GM23338 (cell line): ENCODE results near the gene CTDNEP1. TPM values are rescaled to one million over a fixed set of nuclear protein-coding genes. Genes with fewer than 3 reads are reported as not detected.

Source experiments
- ATAC-seq: fragments of 200-7000 bp; cut with Tn5 transposase; 3 replicates; pipeline ENCODE4 v1.9.1; 2020
- DNase-seq: peaks from one replicate; pipeline ENCODE4 v3.0.0-alpha.2; 2015; ENCODE audit warnings: low spot score
- H2AFZ ChIP-seq: fragments of 200-600 bp; sonication (generic); 2 replicates; pipeline ENCODE4 v1.8.0; 2016; ENCODE audit warnings: antibody characterized with exemption, mild to moderate bottlenecking, moderate library complexity
- H3F3A ChIP-seq: fragments of 200-600 bp; sonication (generic); replicated peaks from 2 replicates; pipeline ENCODE4 v1.8.0; 2017; ENCODE audit warnings: antibody characterized with exemption, mixed run types, low read depth
- H3K27ac ChIP-seq: fragments of 200-600 bp; sonication (generic); 2 replicates; pipeline ENCODE4 v1.6.1; 2016; ENCODE audit warnings: low read depth
- H3K27me3 ChIP-seq: fragments of 200-600 bp; sonication (generic); 2 replicates; pipeline ENCODE4 v1.8.0; 2016; ENCODE audit warnings: mild to moderate bottlenecking, mixed run types, moderate library complexity; ENCODE audit not compliant: insufficient read depth
- H3K36me3 ChIP-seq: fragments of 200-600 bp; sonication (generic); 2 replicates; pipeline ENCODE4 v1.8.0; 2016; ENCODE audit warnings: mild to moderate bottlenecking; ENCODE audit not compliant: insufficient read depth
- H3K4me1 ChIP-seq: fragments of 200-600 bp; sonication (generic); 2 replicates; pipeline ENCODE4 v1.8.0; 2016; ENCODE audit warnings: mild to moderate bottlenecking, moderate library complexity; ENCODE audit not compliant: insufficient read depth
- H3K4me2 ChIP-seq: fragments of 200-600 bp; sonication (generic); 2 replicates; pipeline ENCODE4 v1.7.1; 2017; ENCODE audit warnings: mixed run types
- H3K4me3 ChIP-seq: fragments of 200-600 bp; sonication (generic); 2 replicates; pipeline ENCODE4 v1.6.1; 2016; ENCODE audit warnings: mixed run types
- H3K79me2 ChIP-seq: fragments of 200-600 bp; sonication (generic); replicated peaks from 2 replicates; pipeline ENCODE4 v1.8.0; 2017; ENCODE audit warnings: mild to moderate bottlenecking; ENCODE audit not compliant: insufficient read depth
- H3K9me2 ChIP-seq: fragments of 200-600 bp; sonication (generic); 2 replicates; pipeline ENCODE4 v1.8.0; 2017; ENCODE audit not compliant: insufficient read depth
- H4K20me1 ChIP-seq: fragments of 200-600 bp; sonication (generic); replicated peaks from 2 replicates; pipeline ENCODE4 v1.8.0; 2017; ENCODE audit warnings: mild to moderate bottlenecking; ENCODE audit not compliant: insufficient read depth
- H3K27ac Mint-ChIP-seq: 2 replicates; pipeline ENCODE4 v1.8.0; 2020; ENCODE audit warnings: inconsistent platforms, mild to moderate bottlenecking, moderate library complexity, mixed read lengths
- H3K27me3 Mint-ChIP-seq: 3 replicates; pipeline ENCODE4 v1.8.0; 2022; ENCODE audit warnings: low read depth, mild to moderate bottlenecking, moderate library complexity, mixed read lengths, inconsistent platforms; ENCODE audit not compliant: insufficient read depth, poor library complexity
- H3K36me3 Mint-ChIP-seq: 3 replicates; pipeline ENCODE4 v1.8.0; 2021; ENCODE audit warnings: low read depth, mild to moderate bottlenecking, inconsistent platforms, moderate library complexity, mixed read lengths
- H3K4me1 Mint-ChIP-seq: 3 replicates; pipeline ENCODE4 v1.8.0; 2020; ENCODE audit warnings: mild to moderate bottlenecking, inconsistent platforms, mixed read lengths
- H3K4me3 Mint-ChIP-seq: 3 replicates; pipeline ENCODE4 v1.8.0; 2021; ENCODE audit warnings: moderate library complexity, mild to moderate bottlenecking, inconsistent platforms, mixed read lengths
- H3K9me3 Mint-ChIP-seq: 3 replicates; pipeline ENCODE4 v1.8.0; 2020; ENCODE audit warnings: moderate library complexity, mild to moderate bottlenecking, inconsistent platforms, mixed read lengths
- CREB1 ChIP-seq: fragments of 250-450 bp; sonication (Bioruptor Pico); IDR thresholded peaks from 2 replicates; pipeline ENCODE4 v1.5.0; 2020; ENCODE audit warnings: low read depth, mild to moderate bottlenecking, moderate library complexity
- CTCF ChIP-seq, 2 experiments: fragments of 200-600 bp in 1 of 2; sonication (generic) in 1 of 2; conservative IDR thresholded peaks; 2 replicates each; pipeline versions ENCODE4 v1.5.1 to v1.6.1; 2016 to 2017; ENCODE audit warnings: antibody characterized with exemption in 2 of 2, low read depth in 2 of 2, mild to moderate bottlenecking in 2 of 2, moderate library complexity in 1 of 2
- ETS1 ChIP-seq: IDR thresholded peaks from 2 replicates; pipeline ENCODE4 v1.6.1; 2016; ENCODE audit warnings: antibody characterized with exemption
- EZH2phosphoT487 ChIP-seq: fragments of 200-600 bp; sonication (generic); IDR thresholded peaks from one replicate; pipeline ENCODE4 v1.8.1; 2018; ENCODE audit warnings: antibody characterized with exemption; ENCODE audit not compliant: unreplicated experiment
- JUNB ChIP-seq: IDR thresholded peaks from one replicate; pipeline ENCODE4 v1.6.1; 2016; ENCODE audit warnings: antibody characterized with exemption; ENCODE audit not compliant: unreplicated experiment
- POLR2AphosphoS5 ChIP-seq: IDR thresholded peaks from 2 replicates; pipeline ENCODE4 v1.6.1; 2016; ENCODE audit warnings: antibody characterized with exemption, low read depth
- STAT1 ChIP-seq: IDR thresholded peaks from one replicate; pipeline ENCODE4 v1.6.1; 2016; ENCODE audit warnings: antibody characterized with exemption; ENCODE audit not compliant: unreplicated experiment
- ZNF114 ChIP-seq: fragments of 250-450 bp; sonication (Bioruptor Pico); IDR thresholded peaks from 2 replicates; pipeline ENCODE4 v1.5.0; 2020; ENCODE audit warnings: mild to moderate bottlenecking, moderate library complexity
- polyA plus RNA-seq: library from polyadenylated mRNA; unstranded; fragments of >200 nt; fragmentation: Nextera tagmentation; extraction: Ambion mirVana; gene quantifications from 2 replicates; pipeline ENCODE4 v1.2.1, GENCODE V29; 2016
- total RNA-seq: library from RNA; depleted of rRNA; stranded (reverse); fragments of >200 nt; shearing (Covaris generic); gene quantifications from 2 replicates; pipeline ENCODE4 v1.2.3, GENCODE V29; 2014
- TF ChIP-seq, protein P1 (sequence below): fragments of 250-450 bp; sonication (Bioruptor Pico); IDR thresholded peaks from 2 replicates; pipeline ENCODE4 v1.5.0; 2020; ENCODE audit warnings: mild to moderate bottlenecking, moderate library complexity

Gene CTDNEP1
- total and polyA plus RNA-seq, 2 experiments from 2014 or later, result 48.1 to 93.4 TPM

DNA sequence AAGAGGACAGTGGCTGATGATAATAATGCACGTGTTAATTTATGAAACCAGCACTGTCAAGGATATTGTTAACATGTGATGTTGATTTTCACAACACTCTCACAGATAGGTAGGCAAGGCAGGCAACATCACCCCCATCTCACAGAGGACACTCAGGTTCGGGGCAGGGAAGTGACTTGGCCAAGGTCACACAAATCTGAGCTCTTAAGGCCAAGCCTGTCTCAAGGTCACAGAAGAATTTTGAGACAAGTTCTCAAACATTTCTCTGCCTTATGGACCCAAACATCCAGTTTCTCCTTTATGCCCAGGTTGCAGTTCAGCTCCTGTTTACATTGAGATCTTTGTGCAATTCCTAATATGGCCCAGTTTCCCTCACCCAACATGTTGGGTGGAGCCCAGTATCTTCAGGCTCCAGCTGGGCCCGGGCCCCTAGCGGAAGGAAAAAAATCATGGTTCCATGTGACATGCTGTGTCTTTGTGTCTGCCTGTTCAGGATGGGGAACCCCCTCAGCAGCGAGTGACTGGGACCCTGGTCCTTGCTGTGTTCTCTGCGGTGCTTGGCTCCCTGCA lies 31.3 kb upstream of the CTDNEP1 start:
- Histone ChIP-seq H3K79me2 (no peaks in the 10 kb centered on the region), H3K9me2 (no peaks in the 10 kb centered on the region), H3K4me1 (peaks cover 13% of the 10 kb centered on the region; the same call in 1 of the 2 replicates), H3K27ac (no peak overlapping the region), H3K36me3 (peaks cover 5% of the 10 kb centered on the region; the same call in 1 of the 2 replicates), H3K4me3 (peak overlapping the region; percentile 89), H3K4me2 (peak overlapping the region; percentile 86), H3K27me3 (peaks cover 10% of the 10 kb centered on the region), H2AFZ (no peak overlapping the region), H4K20me1 (peaks cover 3% of the 10 kb centered on the region; the same call in 1 of the 2 replicates), H3F3A (peaks cover 15% of the 10 kb centered on the region; the same call in 1 of the 2 replicates)
- Mint-ChIP-seq H3K27me3 (peaks cover 21% of the 10 kb centered on the region), H3K4me3 (peak overlapping the region; percentile 59), H3K27ac (no peak overlapping the region), H3K4me1 (peaks cover 24% of the 10 kb centered on the region), H3K9me3 (no peaks in the 10 kb centered on the region; the same call in 2 of the 3 replicates), H3K36me3 (peaks cover 8% of the 10 kb centered on the region)
- DNase-seq, result no peak
- TF ChIP-seq EZH2phosphoT487, result no peak
- no peak for TF ChIP-seq CTCF (conservative IDR thresholded peaks at IDR 0.05; ENCODE audit: low read depth in 2 of 2)
- no peak for TF ChIP-seq CREB1 (CRISPR knock-in tag)
- no peak for TF ChIP-seq POLR2AphosphoS5
- no peak for TF ChIP-seq ZNF114 (CRISPR knock-in tag)
- no peak for TF ChIP-seq JUNB
- no peak for TF ChIP-seq STAT1
- ATAC-seq, result no peak

DNA sequence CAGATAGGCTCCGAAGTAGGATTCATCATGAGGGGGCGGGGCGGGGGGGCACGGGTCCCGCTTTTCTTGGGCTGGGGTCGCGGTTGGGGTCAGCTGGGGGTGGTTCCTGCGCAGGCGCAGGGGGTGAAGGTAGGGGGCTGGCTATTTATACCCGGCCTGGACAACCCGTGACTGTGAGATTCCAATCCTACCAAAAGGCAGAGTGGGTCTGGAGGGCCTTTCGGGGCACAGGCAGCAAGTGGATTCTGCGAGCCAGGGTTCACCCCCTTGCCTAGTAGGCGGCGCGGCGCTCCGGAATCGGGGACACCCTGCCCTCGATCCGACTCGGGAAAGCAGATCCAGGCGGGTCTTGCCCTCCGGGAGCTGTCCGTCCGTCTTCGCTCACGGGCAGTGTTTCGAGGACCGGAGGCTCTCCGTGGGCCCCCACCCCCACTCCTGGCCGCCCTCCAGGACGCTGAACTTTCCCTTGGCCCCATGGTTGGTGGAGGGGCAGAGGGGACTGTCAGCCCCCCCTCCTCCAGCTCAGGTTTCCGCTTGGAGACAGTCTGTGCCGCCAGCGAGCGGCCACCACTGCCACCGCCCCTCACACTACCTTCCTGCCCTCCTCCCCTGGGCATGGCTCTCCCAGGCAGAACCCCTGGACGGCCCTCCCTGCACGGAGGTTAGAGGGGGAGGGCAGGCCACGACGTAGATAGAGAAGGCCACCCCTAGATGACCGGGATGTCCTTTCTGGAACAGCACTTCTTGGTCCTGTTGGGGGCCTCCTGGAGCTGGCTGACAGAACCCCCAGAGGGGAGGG lies 30.6 kb upstream of the CTDNEP1 start:
- Histone ChIP-seq H4K20me1 (peaks cover 3% of the 10 kb centered on the region; the same call in 1 of the 2 replicates), H3K36me3 (peaks cover 5% of the 10 kb centered on the region; the same call in 1 of the 2 replicates), H3K27me3 (peaks cover 10% of the 10 kb centered on the region), H3K4me3 (peak overlapping the region; percentile 89), H3K79me2 (no peaks in the 10 kb centered on the region), H3F3A (peaks cover 15% of the 10 kb centered on the region; the same call in 1 of the 2 replicates), H3K9me2 (no peaks in the 10 kb centered on the region), H3K27ac (no peak overlapping the region), H2AFZ (peak overlapping the region; percentile 74), H3K4me2 (peak overlapping the region; percentile 86), H3K4me1 (peaks cover 13% of the 10 kb centered on the region; the same call in 1 of the 2 replicates)
- DNase-seq, result peak; percentile 45
- Mint-ChIP-seq H3K36me3 (peaks cover 7% of the 10 kb centered on the region), H3K27ac (no peak overlapping the region), H3K27me3 (peaks cover 19% of the 10 kb centered on the region), H3K4me3 (peak overlapping the region; percentile 59), H3K9me3 (no peaks in the 10 kb centered on the region; the same call in 2 of the 3 replicates), H3K4me1 (peaks cover 24% of the 10 kb centered on the region)
- peak; percentile 6 for ATAC-seq
- no peak for TF ChIP-seq STAT1
- no peak for TF ChIP-seq ETS1
- TF ChIP-seq JUNB, result no peak
- TF ChIP-seq, protein P1, sequence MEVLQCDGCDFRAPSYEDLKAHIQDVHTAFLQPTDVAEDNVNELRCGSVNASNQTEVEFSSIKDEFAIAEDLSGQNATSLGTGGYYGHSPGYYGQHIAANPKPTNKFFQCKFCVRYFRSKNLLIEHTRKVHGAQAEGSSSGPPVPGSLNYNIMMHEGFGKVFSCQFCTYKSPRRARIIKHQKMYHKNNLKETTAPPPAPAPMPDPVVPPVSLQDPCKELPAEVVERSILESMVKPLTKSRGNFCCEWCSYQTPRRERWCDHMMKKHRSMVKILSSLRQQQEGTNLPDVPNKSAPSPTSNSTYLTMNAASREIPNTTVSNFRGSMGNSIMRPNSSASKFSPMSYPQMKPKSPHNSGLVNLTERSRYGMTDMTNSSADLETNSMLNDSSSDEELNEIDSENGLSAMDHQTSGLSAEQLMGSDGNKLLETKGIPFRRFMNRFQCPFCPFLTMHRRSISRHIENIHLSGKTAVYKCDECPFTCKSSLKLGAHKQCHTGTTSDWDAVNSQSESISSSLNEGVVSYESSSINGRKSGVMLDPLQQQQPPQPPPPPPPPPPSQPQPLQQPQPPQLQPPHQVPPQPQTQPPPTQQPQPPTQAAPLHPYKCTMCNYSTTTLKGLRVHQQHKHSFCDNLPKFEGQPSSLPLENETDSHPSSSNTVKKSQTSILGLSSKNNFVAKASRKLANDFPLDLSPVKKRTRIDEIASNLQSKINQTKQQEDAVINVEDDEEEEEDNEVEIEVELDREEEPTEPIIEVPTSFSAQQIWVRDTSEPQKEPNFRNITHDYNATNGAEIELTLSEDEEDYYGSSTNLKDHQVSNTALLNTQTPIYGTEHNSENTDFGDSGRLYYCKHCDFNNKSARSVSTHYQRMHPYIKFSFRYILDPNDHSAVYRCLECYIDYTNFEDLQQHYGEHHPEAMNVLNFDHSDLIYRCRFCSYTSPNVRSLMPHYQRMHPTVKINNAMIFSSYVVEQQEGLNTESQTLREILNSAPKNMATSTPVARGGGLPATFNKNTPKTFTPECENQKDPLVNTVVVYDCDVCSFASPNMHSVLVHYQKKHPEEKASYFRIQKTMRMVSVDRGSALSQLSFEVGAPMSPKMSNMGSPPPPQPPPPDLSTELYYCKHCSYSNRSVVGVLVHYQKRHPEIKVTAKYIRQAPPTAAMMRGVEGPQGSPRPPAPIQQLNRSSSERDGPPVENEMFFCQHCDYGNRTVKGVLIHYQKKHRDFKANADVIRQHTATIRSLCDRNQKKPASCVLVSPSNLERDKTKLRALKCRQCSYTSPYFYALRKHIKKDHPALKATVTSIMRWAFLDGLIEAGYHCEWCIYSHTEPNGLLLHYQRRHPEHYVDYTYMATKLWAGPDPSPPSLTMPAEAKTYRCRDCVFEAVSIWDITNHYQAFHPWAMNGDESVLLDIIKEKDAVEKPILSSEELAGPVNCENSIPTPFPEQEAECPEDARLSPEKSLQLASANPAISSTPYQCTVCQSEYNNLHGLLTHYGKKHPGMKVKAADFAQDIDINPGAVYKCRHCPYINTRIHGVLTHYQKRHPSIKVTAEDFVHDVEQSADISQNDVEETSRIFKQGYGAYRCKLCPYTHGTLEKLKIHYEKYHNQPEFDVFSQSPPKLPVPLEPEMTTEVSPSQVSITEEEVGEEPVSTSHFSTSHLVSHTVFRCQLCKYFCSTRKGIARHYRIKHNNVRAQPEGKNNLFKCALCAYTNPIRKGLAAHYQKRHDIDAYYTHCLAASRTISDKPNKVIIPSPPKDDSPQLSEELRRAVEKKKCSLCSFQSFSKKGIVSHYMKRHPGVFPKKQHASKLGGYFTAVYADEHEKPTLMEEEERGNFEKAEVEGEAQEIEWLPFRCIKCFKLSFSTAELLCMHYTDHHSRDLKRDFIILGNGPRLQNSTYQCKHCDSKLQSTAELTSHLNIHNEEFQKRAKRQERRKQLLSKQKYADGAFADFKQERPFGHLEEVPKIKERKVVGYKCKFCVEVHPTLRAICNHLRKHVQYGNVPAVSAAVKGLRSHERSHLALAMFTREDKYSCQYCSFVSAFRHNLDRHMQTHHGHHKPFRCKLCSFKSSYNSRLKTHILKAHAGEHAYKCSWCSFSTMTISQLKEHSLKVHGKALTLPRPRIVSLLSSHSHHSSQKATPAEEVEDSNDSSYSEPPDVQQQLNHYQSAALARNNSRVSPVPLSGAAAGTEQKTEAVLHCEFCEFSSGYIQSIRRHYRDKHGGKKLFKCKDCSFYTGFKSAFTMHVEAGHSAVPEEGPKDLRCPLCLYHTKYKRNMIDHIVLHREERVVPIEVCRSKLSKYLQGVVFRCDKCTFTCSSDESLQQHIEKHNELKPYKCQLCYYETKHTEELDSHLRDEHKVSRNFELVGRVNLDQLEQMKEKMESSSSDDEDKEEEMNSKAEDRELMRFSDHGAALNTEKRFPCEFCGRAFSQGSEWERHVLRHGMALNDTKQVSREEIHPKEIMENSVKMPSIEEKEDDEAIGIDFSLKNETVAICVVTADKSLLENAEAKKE (CRISPR knock-in tag), result no peak
